Testis (tissue), 2 donors: Measurements from ENCODE around the gene SH2D6.

Experiments
- POLR2A ChIP-seq: fragments of 450-650 bp; IDR thresholded peaks from one replicate; pipeline ENCODE4 v1.6.1; 2017; ENCODE audit warnings: antibody characterized with exemption, mild to moderate bottlenecking, moderate library complexity
- TF ChIP-seq, protein P1 (sequence below), 3 experiments: fragments of 450-650 bp in 2 of 3; fragments of 200-600 bp in 1 of 3; sonication (generic) in 1 of 3; IDR thresholded peaks; one replicate each; pipeline ENCODE4 v1.5.1; 2016 to 2019; ENCODE audit warnings: antibody characterized with exemption in 3 of 3, mild to moderate bottlenecking in 2 of 3, moderate library complexity in 1 of 3

- TF ChIP-seq POLR2A: no peak
- TF ChIP-seq, protein P1, sequence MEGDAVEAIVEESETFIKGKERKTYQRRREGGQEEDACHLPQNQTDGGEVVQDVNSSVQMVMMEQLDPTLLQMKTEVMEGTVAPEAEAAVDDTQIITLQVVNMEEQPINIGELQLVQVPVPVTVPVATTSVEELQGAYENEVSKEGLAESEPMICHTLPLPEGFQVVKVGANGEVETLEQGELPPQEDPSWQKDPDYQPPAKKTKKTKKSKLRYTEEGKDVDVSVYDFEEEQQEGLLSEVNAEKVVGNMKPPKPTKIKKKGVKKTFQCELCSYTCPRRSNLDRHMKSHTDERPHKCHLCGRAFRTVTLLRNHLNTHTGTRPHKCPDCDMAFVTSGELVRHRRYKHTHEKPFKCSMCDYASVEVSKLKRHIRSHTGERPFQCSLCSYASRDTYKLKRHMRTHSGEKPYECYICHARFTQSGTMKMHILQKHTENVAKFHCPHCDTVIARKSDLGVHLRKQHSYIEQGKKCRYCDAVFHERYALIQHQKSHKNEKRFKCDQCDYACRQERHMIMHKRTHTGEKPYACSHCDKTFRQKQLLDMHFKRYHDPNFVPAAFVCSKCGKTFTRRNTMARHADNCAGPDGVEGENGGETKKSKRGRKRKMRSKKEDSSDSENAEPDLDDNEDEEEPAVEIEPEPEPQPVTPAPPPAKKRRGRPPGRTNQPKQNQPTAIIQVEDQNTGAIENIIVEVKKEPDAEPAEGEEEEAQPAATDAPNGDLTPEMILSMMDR (IDR thresholded peaks at IDR 0.05): no peak
Observed at GRCh38 chr2:85425588-85425987, 7.1 kb downstream of the SH2D6 start.
